A673 (cell line): ENCODE data around the gene ICAM3.

ENCODE experiments used
- EZH2 ChIP-seq: fragments of 200-600 bp; sonication (generic); IDR thresholded peaks from 2 replicates; pipeline ENCODE4 v1.6.1; 2017; ENCODE audit warnings: borderline replicate concordance, low read depth, mild to moderate bottlenecking, mixed read lengths, antibody characterized with exemption, low read length; ENCODE audit not compliant: poor library complexity, severe bottlenecking
- TF ChIP-seq, protein P1 (sequence below): fragments of 300-800, 200-600 bp; sonication (generic); conservative IDR thresholded peaks from 2 replicates; pipeline ENCODE4 v1.5.1; 2017; ENCODE audit warnings: low read depth, mild to moderate bottlenecking, antibody characterized with exemption, low read length, moderate library complexity, mixed read lengths

DNA sequence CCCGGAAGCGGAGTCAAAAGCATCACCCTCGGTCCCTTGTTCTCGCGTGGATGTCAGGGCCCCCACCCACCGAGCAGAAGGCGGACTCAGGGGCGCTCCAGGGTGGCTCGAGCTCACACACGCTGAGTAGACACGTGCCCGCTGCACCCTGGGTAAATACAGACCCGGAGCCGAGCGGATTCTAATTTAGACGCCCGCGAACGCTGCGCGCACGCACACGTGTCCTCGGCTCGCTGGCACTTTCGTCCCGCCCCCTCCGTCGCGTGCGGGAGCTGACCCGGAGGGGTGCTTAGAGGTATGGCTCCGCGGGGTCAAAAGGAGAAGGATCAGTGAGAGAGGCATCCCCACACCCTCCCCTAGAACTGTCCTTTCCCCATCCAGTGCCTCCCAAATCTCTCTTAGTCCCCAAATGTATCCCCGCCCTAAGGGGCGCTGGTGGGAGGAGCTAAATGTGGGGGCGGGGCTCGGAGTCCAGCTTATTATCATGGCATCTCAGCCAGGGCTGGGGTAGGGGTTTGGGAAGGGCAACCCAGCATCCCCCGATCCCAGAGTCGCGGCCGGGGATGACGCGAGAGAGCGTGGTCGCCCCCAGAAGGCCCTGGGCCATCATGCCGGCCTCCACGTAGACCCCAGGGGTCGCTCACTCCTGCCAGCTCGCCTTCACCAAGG, 50.1 kb downstream of the ICAM3 start:
- TF ChIP-seq, protein P1, sequence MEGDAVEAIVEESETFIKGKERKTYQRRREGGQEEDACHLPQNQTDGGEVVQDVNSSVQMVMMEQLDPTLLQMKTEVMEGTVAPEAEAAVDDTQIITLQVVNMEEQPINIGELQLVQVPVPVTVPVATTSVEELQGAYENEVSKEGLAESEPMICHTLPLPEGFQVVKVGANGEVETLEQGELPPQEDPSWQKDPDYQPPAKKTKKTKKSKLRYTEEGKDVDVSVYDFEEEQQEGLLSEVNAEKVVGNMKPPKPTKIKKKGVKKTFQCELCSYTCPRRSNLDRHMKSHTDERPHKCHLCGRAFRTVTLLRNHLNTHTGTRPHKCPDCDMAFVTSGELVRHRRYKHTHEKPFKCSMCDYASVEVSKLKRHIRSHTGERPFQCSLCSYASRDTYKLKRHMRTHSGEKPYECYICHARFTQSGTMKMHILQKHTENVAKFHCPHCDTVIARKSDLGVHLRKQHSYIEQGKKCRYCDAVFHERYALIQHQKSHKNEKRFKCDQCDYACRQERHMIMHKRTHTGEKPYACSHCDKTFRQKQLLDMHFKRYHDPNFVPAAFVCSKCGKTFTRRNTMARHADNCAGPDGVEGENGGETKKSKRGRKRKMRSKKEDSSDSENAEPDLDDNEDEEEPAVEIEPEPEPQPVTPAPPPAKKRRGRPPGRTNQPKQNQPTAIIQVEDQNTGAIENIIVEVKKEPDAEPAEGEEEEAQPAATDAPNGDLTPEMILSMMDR: no peak
- TF ChIP-seq EZH2: no peak
